ENCODE results near the gene PREX1.

PREX1 gene

DNA sequence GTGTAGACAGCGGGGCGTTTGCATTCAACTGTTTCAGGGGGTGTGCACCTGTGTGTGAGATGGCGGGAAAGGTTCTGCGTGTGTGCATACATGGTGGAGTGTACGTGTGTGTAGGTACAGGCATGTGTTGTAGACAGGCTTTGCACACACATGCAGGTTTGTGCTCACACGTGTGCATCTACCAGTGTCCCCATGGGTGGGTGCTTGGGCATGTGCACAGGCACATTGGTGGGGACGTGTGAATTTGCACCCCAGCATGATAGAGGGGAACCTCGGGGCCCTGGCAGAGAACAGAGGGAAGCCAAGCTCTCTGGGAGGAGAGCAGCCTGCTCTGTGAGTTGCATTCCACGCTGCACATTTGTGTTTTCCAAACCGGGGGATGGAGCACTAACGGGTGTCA, 250.2 kb downstream of the PREX1 start:
- DNase-seq (ENCODE audit: low spot score) = no peak

DNA sequence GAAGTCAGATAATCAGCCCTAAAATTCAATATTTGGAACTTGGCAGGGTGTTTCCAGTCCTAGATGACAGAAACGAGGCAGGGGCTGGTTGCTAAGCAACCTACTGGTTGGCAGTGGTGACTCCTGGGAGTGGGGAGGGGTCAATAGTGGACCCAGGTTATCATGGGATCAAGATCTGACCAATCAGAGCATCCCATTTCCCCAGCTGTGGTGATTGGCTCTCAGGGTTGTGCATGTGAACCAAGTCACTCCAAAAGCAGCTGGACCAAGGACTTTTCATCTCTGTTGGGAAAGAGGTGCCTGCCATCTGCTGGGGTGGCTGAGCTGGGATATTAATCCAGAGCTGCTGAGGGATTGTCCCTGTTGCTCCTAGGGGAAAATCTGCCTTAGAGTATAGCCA, 253.4 kb downstream of the PREX1 start:
- DNase-seq (ENCODE audit: low spot score) = no peak

Data from hematopoietic multipotent progenitor cell treated with erythropoietin and hydrocortisone succinate and interleukin-3 and kit ligand, for 17 days (in vitro differentiated cells).